ENCODE results near the gene DUSP16.
"Not testable (repeated sequence)": the region's sequence is repeated elsewhere in the genome, so short reads cannot be mapped to it uniquely, and the experiment has no call there.

The DUSP16 gene

DNA sequence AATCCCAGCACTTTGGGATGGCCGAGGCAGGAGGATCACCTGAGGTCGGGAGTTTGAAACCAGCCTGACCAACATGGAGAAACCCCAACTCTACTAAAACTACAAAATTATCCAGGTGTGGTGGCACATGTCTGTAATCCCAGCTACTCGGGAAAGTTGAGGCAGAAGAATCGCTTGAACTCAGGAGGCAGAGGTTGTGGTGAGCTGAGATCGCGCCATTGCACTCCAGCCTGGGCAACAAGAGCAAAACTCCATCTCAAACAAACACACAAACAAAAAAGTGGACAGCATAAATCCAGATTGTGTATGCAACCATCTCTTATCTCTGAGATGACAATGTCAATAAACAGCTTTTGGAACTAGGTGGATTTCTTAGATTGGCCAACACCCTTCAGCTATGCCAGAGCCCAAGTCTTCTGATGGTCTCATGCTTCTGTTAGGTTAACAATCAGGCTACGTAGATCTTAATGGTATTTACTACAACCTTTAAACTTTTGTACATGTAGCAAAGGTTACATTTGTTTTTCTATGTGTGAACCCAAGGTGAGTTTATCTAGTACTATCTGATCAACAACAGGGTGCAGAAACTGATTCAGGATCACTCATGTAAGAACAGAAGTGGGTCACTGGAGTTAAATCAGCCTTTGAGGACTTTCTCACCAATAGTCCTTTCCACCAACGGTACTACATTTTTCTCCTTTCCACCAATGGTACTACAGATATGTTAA is 73.7 kb downstream of the DUSP16 start:
- no peak for DNase-seq

DNA sequence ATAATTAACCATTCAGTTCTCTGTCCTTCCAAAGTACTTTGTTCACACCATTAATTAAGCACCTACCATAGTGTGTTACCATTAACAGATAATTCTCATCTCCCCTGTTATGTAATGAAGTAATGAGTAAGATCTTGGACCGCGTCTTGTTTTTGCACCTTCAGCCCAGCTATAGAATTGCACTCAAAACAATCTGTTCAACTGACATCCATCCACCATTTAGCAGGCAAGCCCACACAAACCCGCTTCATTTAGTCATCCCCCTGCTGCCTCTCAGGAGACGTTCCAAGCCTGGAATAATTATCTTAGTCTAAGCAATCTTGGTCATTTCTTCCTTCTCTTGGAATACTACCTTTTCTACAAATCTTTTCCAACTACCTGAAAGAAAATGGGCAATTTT is 74.4 kb downstream of the DUSP16 start:
- no peak for DNase-seq

DNA sequence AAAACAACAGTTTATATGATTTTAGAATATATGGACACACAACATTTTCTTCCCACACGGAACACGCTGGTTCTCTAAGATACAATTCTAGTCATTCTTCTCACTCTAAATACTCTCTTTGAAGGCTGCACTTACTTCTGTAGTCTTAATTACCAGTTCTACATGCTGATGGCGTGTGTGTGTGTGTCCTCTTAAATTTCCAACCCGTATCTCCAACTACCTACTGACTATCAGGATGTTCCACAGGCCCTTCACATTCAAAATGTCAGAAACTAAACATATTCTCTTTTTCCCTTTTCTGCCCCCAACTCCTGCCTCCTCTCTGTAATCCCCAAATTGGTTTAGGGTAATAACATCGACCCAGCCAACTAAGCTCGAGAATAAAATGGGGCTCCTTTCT is 75.2 kb downstream of the DUSP16 start:
- no peak for DNase-seq

- DNase-seq, result no peak
Measured at GRCh38 chr12:12486661-12487240, 75.9 kb downstream of the DUSP16 start.

- no peak for DNase-seq
Measured at GRCh38 chr12:12483438-12483837, 79.2 kb downstream of the DUSP16 start.

- no peak for DNase-seq
Measured at GRCh38 chr12:12482959-12483358, 79.7 kb downstream of the DUSP16 start.

DNA sequence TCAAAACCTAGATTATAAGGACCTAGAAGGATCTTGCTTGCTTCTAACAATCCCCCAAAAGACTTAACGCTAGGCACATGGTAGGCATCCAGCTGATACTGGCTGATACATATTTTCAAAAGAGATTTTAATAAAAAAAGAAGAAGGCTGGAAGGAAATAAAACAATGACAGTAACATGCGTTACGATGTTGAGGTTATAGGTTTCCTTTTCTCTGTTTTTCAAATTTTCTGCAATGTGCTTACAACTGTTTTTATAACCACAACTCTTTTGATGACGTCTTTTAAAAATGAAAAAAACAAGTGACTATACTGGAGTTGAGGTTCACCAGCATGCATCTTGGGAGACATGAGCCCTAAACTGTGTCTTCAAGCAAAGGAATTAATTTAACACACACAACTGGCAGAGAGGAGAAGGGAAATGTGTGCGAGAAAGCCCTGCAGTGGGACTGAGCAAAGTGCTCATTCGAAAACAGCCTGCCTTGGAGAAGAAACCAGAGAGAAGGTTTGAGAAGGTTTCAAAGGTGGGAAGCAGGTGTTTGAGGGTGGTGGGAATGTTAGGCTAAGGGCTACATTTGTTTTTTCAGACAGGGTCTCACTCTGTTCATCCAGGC is 80.4 kb downstream of the DUSP16 start:
- DNase-seq, result no peak

- DNase-seq, result no peak
Measured at GRCh38 chr12:12481631-12482030, 81.0 kb downstream of the DUSP16 start.

GRCh38 chr12:12480074-12480473 is 82.6 kb downstream of the DUSP16 start:
- no peak for DNase-seq

DNA sequence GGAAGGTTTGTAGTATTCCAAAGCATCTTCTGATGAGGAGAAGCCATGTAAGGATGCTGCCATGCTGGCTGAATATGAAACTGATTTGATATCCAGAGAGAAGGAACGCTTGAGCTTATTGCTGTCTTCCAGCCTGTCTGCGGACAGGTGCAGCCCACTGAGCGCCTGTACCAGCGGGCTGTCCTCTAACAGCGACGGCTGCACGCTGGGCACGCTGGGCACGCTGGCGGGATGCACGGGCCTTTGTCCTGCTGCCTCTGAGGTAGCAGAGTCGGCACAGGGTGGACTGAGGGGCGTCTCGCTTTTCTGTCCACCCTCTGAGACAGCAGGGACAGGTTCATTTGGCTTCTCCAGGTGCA is 85.2 kb downstream of the DUSP16 start:
- no peak for DNase-seq

GRCh38 chr12:12476857-12477531 is 85.7 kb downstream of the DUSP16 start:
- DNase-seq, result no peak

DNA sequence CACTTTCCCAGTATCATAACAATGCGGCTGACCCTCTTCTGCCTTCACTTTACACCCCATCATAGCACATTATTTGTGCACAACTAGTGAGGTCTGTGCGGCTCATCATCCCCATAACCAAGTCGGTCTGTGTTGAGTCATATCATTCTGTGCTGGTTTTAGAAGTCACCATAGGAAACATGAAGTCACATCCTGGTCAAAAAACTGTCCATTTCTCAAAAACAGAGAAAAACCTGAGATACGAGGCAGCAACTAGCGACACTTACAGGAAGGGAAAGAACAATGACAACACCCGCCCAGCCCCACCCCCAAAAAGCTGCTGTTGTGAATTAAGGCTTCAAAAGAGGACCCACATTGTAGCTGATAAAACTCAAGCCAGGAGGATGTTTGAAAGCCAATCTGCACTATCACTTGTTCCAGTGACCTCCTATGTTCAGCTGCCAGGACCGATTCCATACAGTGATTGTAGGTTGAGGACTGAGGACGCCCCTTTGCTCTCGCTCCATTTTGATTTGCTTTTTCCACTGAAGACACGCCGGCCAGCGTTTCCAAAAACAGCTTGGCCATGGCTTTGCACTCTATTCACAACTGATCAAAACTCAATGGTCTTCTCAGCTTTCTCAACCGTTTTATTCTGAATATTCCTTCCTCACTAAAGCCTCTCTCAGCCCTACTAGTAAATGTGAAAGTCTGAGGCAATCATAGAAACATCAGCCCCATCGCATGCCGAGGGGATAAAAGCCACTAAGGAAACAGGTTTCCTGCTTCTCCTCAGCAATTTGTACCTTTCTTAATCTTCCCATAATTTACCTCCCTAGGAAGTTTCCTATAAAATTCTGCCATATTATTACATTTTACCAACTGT is 87.5 kb downstream of the DUSP16 start:
- no peak for DNase-seq

DNA sequence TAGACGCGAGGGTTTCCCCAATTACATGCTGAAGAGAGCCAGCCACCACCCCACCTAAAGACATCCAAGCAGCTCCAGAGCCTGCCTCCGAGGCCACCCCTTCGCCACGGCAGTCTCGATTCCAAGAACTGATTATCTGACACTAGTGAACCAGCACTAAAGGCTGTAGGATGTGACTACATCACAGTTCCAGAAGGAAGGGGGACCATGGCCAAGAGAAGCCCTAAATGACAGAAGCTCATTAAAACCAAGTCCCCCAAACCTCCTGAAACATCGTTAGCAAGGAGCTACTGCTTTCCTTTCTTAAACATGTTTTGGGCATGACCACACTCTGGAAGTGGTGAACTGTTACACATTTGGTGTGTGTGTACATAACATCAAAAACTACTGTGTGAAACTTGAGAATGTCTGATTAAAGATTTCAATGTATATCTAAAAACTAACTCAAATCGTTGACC is 88.2 kb downstream of the DUSP16 start:
- no peak for DNase-seq

DNA sequence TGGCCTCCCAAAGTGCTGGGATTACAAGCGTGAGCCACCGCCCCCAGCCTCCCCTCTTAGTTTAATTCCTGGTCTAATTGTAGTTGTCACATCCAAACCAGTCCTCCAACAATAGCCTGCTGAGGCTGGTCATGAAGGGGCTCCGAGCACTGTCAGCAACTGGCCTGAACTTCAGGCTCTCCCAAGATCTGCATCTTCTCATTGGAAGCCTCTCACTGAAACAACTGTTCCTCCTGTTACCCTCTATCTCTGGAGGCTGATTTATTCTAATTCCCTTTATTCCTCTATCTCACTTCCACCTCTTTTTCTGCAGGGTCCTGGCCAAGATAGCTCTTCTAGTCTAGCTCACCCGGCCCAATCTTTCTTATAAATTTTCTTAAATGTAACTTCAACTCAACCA is 89.4 kb downstream of the DUSP16 start:
- no peak for DNase-seq

DNA sequence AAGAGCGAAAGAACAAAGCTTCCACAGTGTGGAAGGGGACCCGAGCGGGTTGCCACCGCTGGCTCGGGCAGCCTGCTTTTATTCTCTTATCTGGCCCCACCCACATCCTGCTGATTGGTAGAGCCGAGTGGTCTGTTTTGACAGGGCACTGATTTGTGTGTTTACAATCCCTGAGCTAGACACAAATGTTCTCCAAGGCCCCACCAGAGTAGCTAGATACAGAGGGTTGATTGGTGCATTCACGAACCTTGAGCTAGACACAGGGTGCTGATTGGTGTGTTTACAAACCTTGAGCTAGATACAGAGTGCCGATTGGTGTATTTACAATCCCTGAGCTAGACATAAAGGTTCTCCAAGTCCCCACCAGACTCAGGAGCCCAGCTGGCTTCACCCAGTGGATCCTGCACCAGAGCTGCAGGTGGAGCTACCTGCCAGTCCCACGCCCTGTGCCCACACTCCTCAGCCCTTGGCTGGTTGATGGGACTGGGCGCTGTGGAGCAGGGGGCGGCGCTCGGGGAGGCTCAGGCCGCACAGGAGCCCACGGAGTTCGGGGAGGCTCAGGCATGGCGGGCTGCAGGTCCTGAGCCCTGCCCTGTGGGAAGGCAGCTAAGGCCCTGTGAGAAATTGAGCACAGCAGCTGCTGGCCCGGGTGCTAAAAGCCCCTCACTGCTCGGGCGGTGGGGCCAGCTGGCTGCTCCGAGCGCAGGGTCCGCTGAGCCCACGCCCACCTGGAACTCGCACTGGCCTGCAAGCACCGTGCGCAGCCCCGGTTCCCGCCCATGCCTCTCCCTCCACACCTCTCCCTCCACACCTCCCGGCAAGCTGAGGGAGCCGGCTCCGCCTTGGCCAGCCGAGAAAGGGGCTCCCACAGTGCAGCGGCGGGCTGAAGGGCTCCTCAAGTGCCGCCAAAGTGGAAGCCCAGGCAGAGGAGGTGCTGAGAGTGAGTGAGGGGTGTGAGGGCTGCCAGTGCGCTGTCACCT is 90.4 kb downstream of the DUSP16 start:
- DNase-seq, result not testable (repeated sequence)

DNA sequence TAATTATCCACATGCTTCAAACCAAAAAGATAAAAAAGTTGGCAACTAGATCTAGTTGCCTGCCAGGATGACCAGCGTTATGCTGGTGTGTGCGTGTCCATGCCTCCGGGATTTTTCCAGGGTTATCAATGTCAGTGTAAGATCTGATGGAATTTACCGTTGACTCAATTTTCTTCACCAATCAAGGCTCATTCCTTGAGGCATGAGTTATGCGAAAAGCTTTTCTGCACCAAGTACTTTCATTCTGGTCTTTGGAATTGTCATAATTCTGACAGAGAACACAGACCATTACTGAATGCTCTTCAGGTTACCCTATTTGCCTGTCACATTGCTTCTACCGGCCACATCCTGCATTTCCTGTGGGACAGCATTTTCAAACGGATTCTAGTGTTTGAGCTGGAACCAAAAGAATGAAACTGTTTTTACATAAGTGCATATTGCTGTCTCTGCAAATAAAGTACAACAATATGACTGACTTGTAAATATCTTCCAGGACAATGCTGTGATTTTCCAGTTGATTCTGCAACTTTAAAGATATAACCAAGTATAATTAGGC is 91.8 kb downstream of the DUSP16 start:
- no peak for DNase-seq

DNA sequence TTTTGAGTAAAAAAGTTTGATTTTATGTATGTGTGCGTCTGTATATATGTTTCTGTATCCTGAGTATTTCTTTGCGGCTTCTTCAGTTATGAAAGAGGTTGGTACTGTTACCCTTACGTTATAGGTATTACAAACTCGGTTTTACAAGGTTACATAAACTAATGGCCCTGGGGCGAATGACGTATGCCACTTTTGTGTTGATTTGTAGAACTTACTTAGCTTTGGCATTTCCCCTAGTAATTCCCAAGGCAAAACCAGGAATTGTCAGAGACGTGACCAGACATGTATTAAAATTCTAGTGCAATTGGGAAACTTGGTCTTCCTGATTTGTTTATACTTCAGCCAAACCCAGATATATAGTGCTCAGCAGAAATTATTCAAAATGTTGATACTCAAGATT is 93.3 kb downstream of the DUSP16 start:
- DNase-seq, result no peak

DNA sequence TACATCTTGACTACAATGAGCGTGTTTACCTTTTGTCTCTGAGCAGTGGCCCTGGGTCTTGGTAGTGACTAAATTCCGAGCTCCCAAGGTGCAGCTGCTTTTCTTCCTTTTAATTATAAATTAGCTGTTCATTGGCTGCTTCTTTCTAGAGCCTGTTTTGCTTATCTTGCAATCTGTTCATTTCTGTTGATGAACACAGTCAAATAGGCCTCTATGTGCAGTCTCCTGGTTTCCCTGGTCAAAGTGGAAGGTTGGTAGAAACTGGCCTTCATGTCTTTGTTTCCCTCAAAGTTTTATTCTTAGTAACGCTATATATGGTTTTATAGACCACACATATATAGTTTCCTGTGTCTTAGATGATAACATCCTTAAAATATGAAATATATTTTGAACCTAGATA is 94.1 kb downstream of the DUSP16 start:
- DNase-seq, result no peak

GRCh38 chr12:12467688-12468261 is 94.9 kb downstream of the DUSP16 start:
- no peak for DNase-seq

- DNase-seq, result no peak
Measured at GRCh38 chr12:12467264-12467663, 95.4 kb downstream of the DUSP16 start.

- no peak for DNase-seq
Measured at GRCh38 chr12:12466157-12466556, 96.5 kb downstream of the DUSP16 start.
